HG03097 (cell line): ENCODE measurements around the gene GRB2.
"Not testable (repeated sequence)": the region's sequence is repeated elsewhere in the genome, so short reads cannot be mapped to it uniquely, and the experiment has no call there.

Experiments used
- ATAC-seq: cut with Tn5 transposase; IDR thresholded peaks from one replicate; pipeline ENCODE4 v1.9.1; 2021; ENCODE audit not compliant: unreplicated experiment, low FRiP score

The GRB2 gene

DNA sequence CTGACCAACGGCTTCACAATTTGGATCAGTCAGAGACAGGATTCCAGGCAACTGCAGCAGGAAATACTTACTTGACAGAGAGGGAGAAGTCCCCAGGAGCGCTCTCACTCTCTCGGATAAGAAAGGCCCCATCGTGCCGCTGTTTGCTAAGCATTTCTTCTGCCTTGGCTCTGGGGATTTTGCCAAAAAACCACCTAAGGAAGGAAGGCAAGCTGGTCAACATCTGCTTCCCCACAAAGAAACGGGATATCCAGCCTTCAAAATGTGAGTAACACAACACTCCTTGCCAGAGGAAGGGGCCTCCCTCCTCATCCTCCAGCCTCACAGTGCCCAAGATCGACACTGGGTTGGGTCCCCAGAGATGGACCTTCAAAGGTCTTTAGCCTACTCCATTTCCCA lies 79.7 kb downstream of the GRB2 start:
- ATAC-seq: no peak

- no peak for ATAC-seq
Measured at GRCh38 chr17:75325348-75325747, 80.1 kb downstream of the GRB2 start.

DNA sequence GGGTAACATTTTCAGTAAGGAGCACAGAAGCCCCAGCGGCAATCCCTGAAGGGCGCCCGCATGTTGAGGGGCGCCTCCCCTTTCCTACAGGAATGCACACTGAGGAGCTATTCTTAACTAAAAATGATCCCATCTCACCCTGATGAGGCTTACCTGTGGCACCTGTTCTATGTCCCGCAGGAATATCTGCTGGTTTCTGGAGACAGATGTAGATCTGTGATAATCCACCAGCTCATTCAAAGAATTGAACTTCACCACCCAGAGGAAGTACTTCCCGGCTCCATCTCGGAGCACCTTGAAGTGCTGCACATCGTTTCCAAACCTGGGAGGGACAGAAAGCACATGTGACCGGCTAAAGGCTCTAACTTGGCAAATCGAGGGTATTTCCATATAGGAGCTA lies 84.0 kb downstream of the GRB2 start:
- ATAC-seq: no peak

DNA sequence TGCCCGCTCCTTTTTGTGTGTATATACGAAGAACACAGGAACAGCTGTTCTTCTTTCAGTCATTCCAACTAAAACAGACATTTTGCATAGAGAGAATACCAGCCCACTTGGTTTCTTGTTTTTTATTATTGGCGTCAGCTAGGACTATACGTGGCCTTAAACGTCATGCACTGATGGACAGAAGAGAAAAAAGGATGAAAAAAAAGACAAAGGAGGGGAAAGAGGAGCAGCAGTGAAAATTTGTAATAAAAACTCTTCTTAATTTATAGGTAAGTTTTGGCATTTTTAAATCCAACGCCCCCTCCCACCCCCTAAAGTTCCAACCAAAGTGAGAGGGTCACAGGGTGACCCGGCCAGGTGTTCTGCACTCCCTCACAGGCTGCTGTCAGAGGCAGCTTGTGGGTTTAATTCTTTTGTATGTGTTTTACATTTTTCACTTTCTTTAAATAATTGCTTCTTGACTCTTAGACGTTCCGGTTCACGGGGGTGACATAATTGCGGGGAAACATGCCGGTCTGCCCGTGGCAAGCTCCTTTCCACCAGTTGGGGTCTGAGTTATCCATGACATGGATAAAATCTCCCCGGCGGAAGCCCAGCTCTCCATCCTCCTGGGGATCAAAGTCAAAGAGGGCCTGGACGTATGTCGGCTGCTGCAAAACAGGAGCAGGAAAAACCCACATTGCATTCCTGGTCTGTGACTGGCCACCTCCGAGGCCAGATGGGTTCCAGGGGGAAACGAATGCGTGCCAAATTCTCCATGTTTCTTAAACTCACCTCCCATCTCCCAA lies 85.4 kb downstream of the GRB2 start:
- ATAC-seq: no peak

- ATAC-seq: no peak
Measured at GRCh38 chr17:75318615-75319222, 86.8 kb downstream of the GRB2 start.

DNA sequence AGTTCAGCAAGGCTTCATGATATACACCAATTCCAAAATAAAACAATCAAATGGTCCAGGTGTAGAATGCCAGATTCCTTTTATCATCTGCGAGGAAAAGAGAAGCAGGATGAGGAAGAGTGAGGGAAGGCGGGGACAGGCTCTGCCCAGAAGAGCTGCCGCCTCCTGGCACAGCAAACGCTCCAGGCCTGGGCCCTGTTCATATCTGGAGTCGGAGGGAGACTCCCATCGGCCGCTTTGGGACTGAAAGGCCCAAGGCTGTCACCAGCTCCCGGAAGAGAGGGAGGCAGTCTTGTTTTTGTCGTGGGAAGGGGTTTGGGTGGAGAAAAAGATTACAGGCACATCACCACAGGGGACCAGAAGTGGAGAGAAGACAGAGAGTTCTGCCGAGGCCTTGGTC lies 87.3 kb downstream of the GRB2 start:
- ATAC-seq: no peak

DNA sequence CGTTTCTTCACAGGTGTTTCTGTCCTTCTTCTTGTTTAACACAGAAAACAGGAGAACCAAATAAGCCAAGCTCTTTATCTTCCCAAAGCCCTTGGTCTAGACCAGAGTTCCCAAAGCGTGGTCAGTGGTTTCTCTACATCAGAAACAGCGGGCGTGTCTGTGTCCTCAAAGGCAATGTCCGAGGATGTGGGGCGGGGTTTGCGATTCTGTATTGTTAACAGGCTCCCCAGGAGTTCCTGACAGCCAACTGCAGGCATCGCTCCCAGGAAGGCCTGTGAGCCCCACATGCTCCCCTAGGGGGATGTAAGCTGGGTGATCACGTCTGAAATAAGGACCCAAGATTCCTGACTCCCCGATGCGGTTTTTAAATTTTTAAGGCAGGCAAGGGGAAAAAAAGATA lies 87.8 kb downstream of the GRB2 start:
- no peak for ATAC-seq

DNA sequence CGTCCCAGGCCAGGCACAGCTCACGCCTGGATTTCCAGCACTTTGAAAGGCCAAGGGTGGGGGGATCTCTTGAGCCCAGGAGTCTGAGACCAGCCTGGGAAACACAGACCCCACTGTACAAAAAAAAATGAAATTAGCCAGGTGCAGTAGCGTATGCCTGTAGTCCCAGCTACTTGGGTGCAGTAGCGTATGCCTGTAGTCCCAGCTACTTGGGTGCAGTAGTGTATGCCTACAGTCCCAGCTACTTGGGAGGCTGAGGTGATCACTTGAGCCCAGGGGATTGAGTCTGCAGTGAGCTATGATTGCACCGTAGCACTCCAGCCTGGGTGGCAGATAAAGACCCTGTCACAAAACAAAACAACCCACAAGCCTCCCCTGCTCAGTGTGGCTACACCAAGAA lies 89.2 kb downstream of the GRB2 start:
- no peak for ATAC-seq

DNA sequence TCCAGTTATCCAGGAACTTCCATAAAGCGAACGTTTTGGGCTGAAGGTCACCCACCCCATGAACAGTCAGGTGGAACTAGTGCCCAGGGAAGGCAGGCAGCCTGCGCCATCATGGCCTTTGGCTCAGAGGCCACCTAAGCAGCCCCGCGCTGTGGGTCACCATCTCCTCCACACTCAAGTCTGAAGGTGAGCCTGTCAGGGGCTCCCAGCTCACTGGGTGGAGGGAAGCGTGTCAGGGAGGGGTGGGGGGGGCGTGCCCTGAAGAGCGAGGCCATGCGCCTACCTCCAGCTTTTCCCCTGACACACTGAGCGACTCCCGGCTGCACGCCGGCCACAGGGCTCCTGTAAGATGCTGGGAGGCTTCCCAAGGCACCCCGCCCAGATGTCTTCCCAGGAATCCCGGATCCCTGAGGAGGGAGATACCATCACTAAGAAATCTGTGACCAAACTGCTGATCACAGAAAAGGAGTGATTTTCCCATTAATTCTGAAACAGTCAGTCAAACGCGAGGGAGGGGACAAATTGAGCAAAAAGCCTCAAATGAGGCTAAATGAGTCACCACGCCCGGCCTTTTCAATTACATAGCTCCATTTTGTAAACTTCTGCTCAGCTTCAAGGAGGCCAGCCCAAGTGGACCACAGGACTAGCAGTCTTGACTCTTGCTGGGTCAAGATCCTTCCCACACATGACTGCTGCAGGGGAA lies 89.8 kb downstream of the GRB2 start:
- no peak for ATAC-seq

GRCh38 chr17:75313941-75314551 lies 91.4 kb downstream of the GRB2 start:
- ATAC-seq: no peak

- no peak for ATAC-seq
Measured at GRCh38 chr17:75308732-75309629, 96.5 kb downstream of the GRB2 start.

DNA sequence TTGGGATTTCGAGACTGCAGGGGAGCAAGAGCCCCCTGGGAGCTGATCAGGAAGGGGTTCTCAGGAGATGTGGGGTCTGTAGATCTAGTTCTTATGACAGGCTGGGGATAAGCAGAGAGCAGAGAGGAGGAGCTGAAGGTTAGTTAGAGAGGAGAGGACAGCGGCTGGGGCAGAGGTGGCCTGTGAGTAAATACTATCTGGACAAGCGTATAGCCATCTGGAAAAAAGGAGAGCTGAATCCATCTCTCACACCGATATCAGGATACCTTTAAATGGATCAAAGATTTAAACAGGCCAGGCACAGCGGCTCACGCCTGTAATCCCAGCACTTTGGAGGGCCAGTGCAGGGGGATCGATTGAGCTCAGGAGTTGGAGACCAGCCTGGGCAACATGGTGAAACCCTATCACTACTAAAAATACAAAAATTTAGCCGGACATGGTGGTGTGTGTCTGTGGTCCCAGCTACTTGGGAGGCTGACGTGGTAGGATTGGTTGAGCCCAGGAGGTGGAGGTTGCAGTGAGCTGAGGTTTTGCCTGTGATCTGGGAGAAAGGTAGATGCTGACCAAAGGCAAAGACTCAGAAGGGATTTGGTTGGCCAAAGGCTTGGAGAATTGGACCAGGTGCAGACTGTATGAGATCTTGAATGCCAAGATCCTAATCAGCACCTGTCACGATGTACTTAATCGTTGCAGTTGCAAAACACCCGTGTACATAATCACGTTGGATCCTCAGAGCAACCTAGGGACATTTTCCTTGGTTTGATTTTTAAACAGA lies 97.3 kb downstream of the GRB2 start:
- ATAC-seq: no peak

- ATAC-seq: no peak
Measured at GRCh38 chr17:75301502-75302206, 103.8 kb downstream of the GRB2 start.

DNA sequence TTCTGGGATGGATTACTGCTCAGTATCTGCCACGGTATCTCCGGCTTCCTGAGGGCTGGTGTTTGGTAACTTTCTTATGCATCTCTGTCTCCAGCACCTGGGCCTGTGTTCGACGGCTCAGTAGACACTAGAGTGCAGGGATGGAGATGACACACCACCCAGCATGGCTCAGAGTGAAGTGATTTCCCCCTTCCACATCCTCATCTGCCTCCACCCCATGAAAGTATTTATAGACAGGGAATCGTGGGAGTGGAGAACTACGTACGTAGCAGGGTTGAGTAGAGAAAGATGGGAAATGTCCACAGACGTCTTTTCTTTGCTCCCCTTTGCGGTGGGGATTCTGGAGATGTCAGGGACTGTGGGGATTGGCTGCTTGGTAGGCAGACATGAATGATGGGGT lies 104.4 kb downstream of the GRB2 start:
- no peak for ATAC-seq

DNA sequence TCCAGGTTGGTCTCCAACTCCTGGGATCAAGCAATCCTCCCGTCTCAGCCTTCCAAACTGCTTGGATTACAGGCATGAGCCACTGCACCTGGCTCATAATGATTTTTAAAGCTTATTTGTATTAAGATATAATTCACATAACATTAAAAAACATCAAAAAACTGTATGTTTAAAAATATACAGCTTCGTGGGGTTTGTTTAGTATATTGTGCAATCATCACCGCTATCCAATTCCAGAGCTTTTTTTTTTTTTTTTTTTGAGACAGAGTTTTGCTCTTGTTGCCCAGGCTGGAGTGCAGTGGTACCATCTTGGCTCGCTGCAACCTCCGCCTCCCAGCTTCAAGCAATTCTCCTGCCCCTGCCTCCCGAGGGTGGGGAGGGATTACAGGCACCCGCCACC lies 105.2 kb downstream of the GRB2 start:
- ATAC-seq: no peak

- peak; percentile 56 for ATAC-seq
Measured at GRCh38 chr17:75295201-75296158, 110.0 kb downstream of the GRB2 start.

DNA sequence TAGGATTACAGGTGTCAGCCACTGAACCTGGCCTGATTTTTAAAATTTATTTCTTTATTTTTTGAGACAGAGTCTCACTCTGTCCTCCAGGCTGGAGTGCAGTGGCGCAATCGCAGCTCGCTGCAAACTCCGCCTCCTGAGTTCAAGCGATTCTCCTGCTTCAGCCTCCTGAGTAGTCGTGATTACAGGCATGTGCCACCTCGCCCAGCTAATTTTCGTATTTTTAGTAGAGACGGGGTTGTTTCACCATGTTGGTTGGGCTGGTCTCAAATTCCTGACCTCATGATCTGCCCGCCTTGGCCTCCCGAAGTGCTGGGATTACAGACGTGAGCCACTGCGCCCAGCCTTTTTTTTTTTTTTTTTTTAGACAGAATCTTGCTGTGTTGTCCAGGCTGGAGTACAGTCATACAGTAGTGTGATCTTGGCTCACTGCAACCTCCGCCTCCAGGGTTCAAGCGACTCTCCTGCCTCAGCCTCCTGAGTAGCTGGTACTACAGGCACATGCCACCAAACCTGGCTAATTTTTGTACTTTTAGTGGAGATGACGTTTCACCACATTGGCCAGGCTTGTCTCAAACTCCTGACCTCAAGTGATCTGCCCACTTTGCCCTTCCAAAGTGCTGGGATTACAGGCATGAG lies 112.5 kb downstream of the GRB2 start:
- ATAC-seq: not testable (repeated sequence)
